Neural cell (in vitro differentiated cells): ENCODE results near the gene NPAS3. TPM values are rescaled to one million over a fixed set of nuclear protein-coding genes. Genes with fewer than 3 reads are reported as not detected.

Experiments
- H2AFZ ChIP-seq: fragments of 200-600, 300-800 bp; sonication (generic), shearing (Covaris generic); 2 replicates; pipeline ENCODE4 v1.6.0; 2014; ENCODE audit warnings: low read depth, mild to moderate bottlenecking, antibody characterized with exemption, low read length, moderate library complexity
- H3F3A ChIP-seq: fragments of 200-600 bp; shearing (Covaris generic); 2 replicates; pipeline ENCODE4 v1.6.1; 2016; ENCODE audit warnings: mild to moderate bottlenecking, moderate library complexity, mixed read lengths, antibody characterized with exemption, low read length; ENCODE audit not compliant: insufficient read depth, poor library complexity, severe bottlenecking
- H3K27ac ChIP-seq: fragments of 200-600, 300-800 bp; sonication (generic), shearing (Covaris generic); 2 replicates; pipeline ENCODE4 v1.5.1; 2014; ENCODE audit warnings: mild to moderate bottlenecking, low read length, moderate library complexity
- H3K27me3 ChIP-seq: fragments of 300-800, 200-600 bp; sonication (generic), shearing (Covaris generic); 2 replicates; pipeline ENCODE4 v1.6.0; 2014; ENCODE audit warnings: mild to moderate bottlenecking, low read depth, low read length, moderate library complexity; ENCODE audit not compliant: insufficient read depth
- H3K36me3 ChIP-seq: fragments of 300-800, 200-600 bp; sonication (generic), shearing (Covaris generic); 2 replicates; pipeline ENCODE4 v1.5.1; 2014; ENCODE audit warnings: mild to moderate bottlenecking, antibody characterized with exemption, low read length, moderate library complexity; ENCODE audit not compliant: insufficient read depth
- H3K4me2 ChIP-seq: fragments of 300-800, 200-600 bp; sonication (generic), shearing (Covaris generic); 2 replicates; pipeline ENCODE4 v1.6.0; 2014; ENCODE audit warnings: mild to moderate bottlenecking, low read length
- H3K4me3 ChIP-seq: fragments of 300-800, 200-600 bp; sonication (generic), shearing (Covaris generic); 2 replicates; pipeline ENCODE4 v1.5.1; 2014; ENCODE audit warnings: mild to moderate bottlenecking, low read length, moderate library complexity
- H3K79me2 ChIP-seq: fragments of 200-600 bp; shearing (Covaris generic); replicated peaks from 2 replicates; pipeline ENCODE4 v1.6.0; 2014; ENCODE audit warnings: mild to moderate bottlenecking, low read length, moderate library complexity; ENCODE audit not compliant: insufficient read depth
- H3K9ac ChIP-seq: fragments of 300-800, 200-600 bp; sonication (generic), shearing (Covaris generic); 2 replicates; pipeline ENCODE4 v1.6.1; 2016; ENCODE audit warnings: mild to moderate bottlenecking, low read length, mixed read lengths
- H3K9me2 ChIP-seq: fragments of 200-600 bp; shearing (Covaris generic); 2 replicates; pipeline ENCODE4 v1.6.1; 2016; ENCODE audit warnings: mild to moderate bottlenecking, low read length, mixed read lengths; ENCODE audit not compliant: insufficient read depth
- H3K9me3 ChIP-seq: fragments of 200-600, 300-800 bp; sonication (generic), shearing (Covaris generic); 2 replicates; pipeline ENCODE4 v1.6.1; 2016; ENCODE audit warnings: mild to moderate bottlenecking, mixed run types, low read length, moderate library complexity, mixed read lengths
- H4K20me1 ChIP-seq: fragments of 200-600 bp; shearing (Covaris generic); 2 replicates; pipeline ENCODE4 v1.6.1; 2016; ENCODE audit warnings: mild to moderate bottlenecking, mixed run types; ENCODE audit not compliant: insufficient read depth
- CTCF ChIP-seq: fragments of 450-650 bp; IDR thresholded peaks from 2 replicates; pipeline ENCODE4 v1.5.1; 2014; ENCODE audit warnings: antibody characterized with exemption, mild to moderate bottlenecking, moderate library complexity; ENCODE audit not compliant: poor library complexity, severe bottlenecking
- EP300 ChIP-seq: fragments of 450-650 bp; conservative IDR thresholded peaks from 2 replicates; pipeline ENCODE4 v1.6.1; 2014; ENCODE audit warnings: antibody characterized with exemption, mild to moderate bottlenecking, moderate library complexity; ENCODE audit not compliant: poor library complexity, severe bottlenecking
- EZH2 ChIP-seq: fragments of 200-600, 300-800 bp; shearing (Covaris generic), sonication (generic); IDR thresholded peaks from 2 replicates; pipeline ENCODE4 v1.6.1; 2014; ENCODE audit warnings: antibody characterized with exemption, low read length, borderline replicate concordance, mild to moderate bottlenecking; ENCODE audit not compliant: insufficient read depth, poor library complexity, severe bottlenecking
- MXI1 ChIP-seq: fragments of 450-650 bp; conservative IDR thresholded peaks from 2 replicates; pipeline ENCODE4 v1.6.1; 2014; ENCODE audit warnings: antibody characterized with exemption, mild to moderate bottlenecking; ENCODE audit not compliant: poor library complexity, severe bottlenecking
- POLR2AphosphoS5 ChIP-seq: IDR thresholded peaks from 2 replicates; pipeline ENCODE4 v1.6.1; 2012
- RAD21 ChIP-seq: fragments of 450-650 bp; conservative IDR thresholded peaks from 2 replicates; pipeline ENCODE4 v1.6.1; 2014; ENCODE audit warnings: antibody characterized with exemption, mild to moderate bottlenecking, moderate library complexity
- REST ChIP-seq: IDR thresholded peaks from 2 replicates; pipeline ENCODE4 v1.6.1; 2012; ENCODE audit warnings: borderline replicate concordance
- SMC3 ChIP-seq: fragments of 450-650 bp; conservative IDR thresholded peaks from 2 replicates; pipeline ENCODE4 v1.6.1; 2014; ENCODE audit warnings: antibody characterized with exemption, mild to moderate bottlenecking, moderate library complexity; ENCODE audit not compliant: poor library complexity
- TAF1 ChIP-seq: IDR thresholded peaks from 2 replicates; pipeline ENCODE4 v1.6.1; 2012; ENCODE audit warnings: low read depth
- polyA plus RNA-seq: library from polyadenylated mRNA; depleted of rRNA; stranded (reverse); fragments of >200 nt; gene quantifications from 2 replicates; pipeline ENCODE4 v1.2.3, GENCODE V29; 2014

The NPAS3 gene
- polyA plus RNA-seq, 1 donor from 2014 or later, result 1.3 TPM

- no peaks in the 10 kb centered on the region for H3K36me3 ChIP-seq
- no peak overlapping the region for H2AFZ ChIP-seq
- H3K9me2 ChIP-seq, result no peaks in the 10 kb centered on the region
- no peak overlapping the region for H3K4me3 ChIP-seq
- no peak overlapping the region for H3K27ac ChIP-seq
- TF ChIP-seq TAF1 (no peak), CTCF (no peak), MXI1 (no peak), RAD21 (no peak), POLR2AphosphoS5 (no peak), REST (no peak), EP300 (no peak), SMC3 (no peak), EZH2 (no peak)
- H3K27me3 ChIP-seq, result no peaks in the 10 kb centered on the region
- no peaks in the 10 kb centered on the region for H4K20me1 ChIP-seq
- no peak overlapping the region for H3K4me2 ChIP-seq
- no peaks in the 10 kb centered on the region for H3K79me2 ChIP-seq
- H3K9ac ChIP-seq, result no peak overlapping the region
- H3K9me3 ChIP-seq, result no peaks in the 10 kb centered on the region
- H3F3A ChIP-seq, result no peaks in the 10 kb centered on the region
Measured at GRCh38 chr14:33840797-33841196, 902.1 kb downstream of the NPAS3 start.

- H2AFZ ChIP-seq, result no peak overlapping the region
- H3K4me3 ChIP-seq, result no peak overlapping the region
- no peaks in the 10 kb centered on the region for H3K9me2 ChIP-seq
- H3K9me3 ChIP-seq, result no peaks in the 10 kb centered on the region
- H3F3A ChIP-seq, result no peaks in the 10 kb centered on the region
- H3K27ac ChIP-seq, result no peak overlapping the region
- no peaks in the 10 kb centered on the region for H3K36me3 ChIP-seq
- H3K9ac ChIP-seq, result no peak overlapping the region
- no peak overlapping the region for H3K4me2 ChIP-seq
- H3K27me3 ChIP-seq, result no peaks in the 10 kb centered on the region
- H3K79me2 ChIP-seq, result no peaks in the 10 kb centered on the region
- no peak for TF ChIP-seq POLR2AphosphoS5
- H4K20me1 ChIP-seq, result no peaks in the 10 kb centered on the region
Measured at GRCh38 chr14:33842299-33842698, 903.6 kb downstream of the NPAS3 start.

GRCh38 chr14:33844118-33844517, 905.4 kb downstream of the NPAS3 start:
- TF ChIP-seq EZH2, result no peak
- TF ChIP-seq MXI1, result no peak
- no peak for TF ChIP-seq POLR2AphosphoS5
- TF ChIP-seq EP300, result no peak
- no peak for TF ChIP-seq SMC3
- no peak for TF ChIP-seq REST
- no peak for TF ChIP-seq TAF1
- TF ChIP-seq CTCF, result no peak
- no peak for TF ChIP-seq RAD21
- Histone ChIP-seq H4K20me1 (no peaks in the 10 kb centered on the region), H3K27me3 (no peaks in the 10 kb centered on the region), H3K4me2 (no peak overlapping the region), H3K36me3 (no peaks in the 10 kb centered on the region), H3K9ac (no peak overlapping the region), H3K79me2 (no peaks in the 10 kb centered on the region), H3K9me2 (no peaks in the 10 kb centered on the region), H2AFZ (no peak overlapping the region), H3K4me3 (no peak overlapping the region), H3K9me3 (no peaks in the 10 kb centered on the region), H3K27ac (no peak overlapping the region), H3F3A (no peaks in the 10 kb centered on the region)
